Endothelial cell of umbilical vein (primary cell): ENCODE results near the gene CALML6. TPM values are rescaled to one million over a fixed set of nuclear protein-coding genes. Genes with fewer than 3 reads are reported as not detected.

Experiments
- BruUV-seq: library from RNA; stranded (reverse); fragments of 400-500 nt; replicated peaks from 2 replicates; lab custom pipeline; 2021; lab: Mats Ljungman, UMichigan
- CTCF ChIA-PET: fragments of 300-600, 350-600 bp; sonication (Branson Sonifier 250); formaldehyde crosslinking; loops from one replicate; lab custom pipeline; 2021; ENCODE audit warnings: antibody characterized with exemption, inconsistent platforms; lab: Charles Lee
- POLR2A ChIA-PET: fragments of 300-600, 350-600 bp; sonication (Branson Sonifier 250); formaldehyde crosslinking; loops from one replicate; lab custom pipeline; 2021; ENCODE audit warnings: antibody characterized with exemption, inconsistent platforms; lab: Charles Lee
- DNase-seq: peaks from one replicate; pipeline ENCODE4 v3.0.0-alpha.2; 2011; ENCODE audit warnings: low read depth, low spot score
- FAIRE-seq: peaks from 2 replicates; lab custom pipeline; 2011; peaks lifted over from hg19 to GRCh38; lab: Jason Lieb, UNC
- H2AFZ ChIP-seq: 2 replicates; pipeline ENCODE4 v1.6.0; 2012; ENCODE audit warnings: low read depth, low read length, control low read depth, inconsistent platforms
- H3K27ac ChIP-seq: 2 replicates; pipeline ENCODE4 v1.5.1; 2011; ENCODE audit warnings: low read depth, mild to moderate bottlenecking, control low read depth, low read length, moderate library complexity; ENCODE audit not compliant: insufficient read depth
- H3K27me3 ChIP-seq, 2 experiments: 2 replicates each; pipeline versions ENCODE4 v1.6.0 to v1.6.1; 2011; ENCODE audit warnings: low read length in 2 of 2, mixed read lengths in 1 of 2; ENCODE audit not compliant: control insufficient read depth in 2 of 2, insufficient read depth in 2 of 2
- H3K36me3 ChIP-seq, 2 experiments: 2 replicates in 1 of 2; 3 replicates in 1 of 2; pipeline ENCODE4 v1.5.1; 2011; ENCODE audit warnings: low read length in 2 of 2, mild to moderate bottlenecking in 1 of 2, moderate library complexity in 1 of 2; ENCODE audit not compliant: control insufficient read depth in 2 of 2, insufficient read depth in 2 of 2; ENCODE audit errors: extremely low read depth in 1 of 2
- H3K4me1 ChIP-seq: 3 replicates; pipeline ENCODE4 v1.5.1; 2011; ENCODE audit warnings: mild to moderate bottlenecking, low read length; ENCODE audit not compliant: control insufficient read depth, insufficient read depth; ENCODE audit errors: extremely low read depth
- H3K4me2 ChIP-seq: 2 replicates; pipeline ENCODE4 v1.6.1; 2011; ENCODE audit warnings: low read length, control low read depth, mixed read lengths; ENCODE audit not compliant: insufficient read depth
- H3K4me3 ChIP-seq, 3 experiments: fragments of 200-600 bp in 1 of 3; sonication (generic), shearing (Covaris generic) in 1 of 3; replicated peaks in 1 of 3; 2 replicates each; pipeline ENCODE4 v1.5.1; 2011 to 2016; ENCODE audit warnings: control low read depth in 3 of 3, low read length in 3 of 3, mild to moderate bottlenecking in 2 of 3, inconsistent platforms in 1 of 3, low read depth in 1 of 3, moderate library complexity in 1 of 3; ENCODE audit not compliant: insufficient read depth in 1 of 3
- H3K79me2 ChIP-seq: 2 replicates; pipeline ENCODE4 v1.6.0; 2012; ENCODE audit warnings: low read length, inconsistent platforms; ENCODE audit not compliant: control insufficient read depth, insufficient read depth
- H3K9ac ChIP-seq: replicated peaks from 2 replicates; pipeline ENCODE3; 2011; ENCODE audit warnings: low read length, control low read depth; ENCODE audit not compliant: insufficient read depth; ENCODE audit errors: extremely low read depth
- H3K9me1 ChIP-seq: replicated peaks from 3 replicates; pipeline ENCODE4 v1.6.0; 2011; ENCODE audit warnings: mild to moderate bottlenecking, low read length; ENCODE audit not compliant: control insufficient read depth, insufficient read depth; ENCODE audit errors: extremely low read depth
- H3K9me3 ChIP-seq: replicated peaks from 2 replicates; pipeline ENCODE4 v1.5.1; 2012; ENCODE audit warnings: low read length, inconsistent platforms; ENCODE audit not compliant: control insufficient read depth, insufficient read depth
- H4K20me1 ChIP-seq: replicated peaks from 2 replicates; pipeline ENCODE3; 2011; ENCODE audit warnings: mild to moderate bottlenecking, low read length; ENCODE audit not compliant: control insufficient read depth, insufficient read depth; ENCODE audit errors: extremely low read depth
- EZH2 ChIP-seq: IDR thresholded peaks from 2 replicates; pipeline ENCODE4 v1.6.1; 2012; ENCODE audit warnings: borderline replicate concordance, low read depth, mild to moderate bottlenecking, moderate library complexity, low read length, inconsistent platforms; ENCODE audit not compliant: severe bottlenecking
- FOS ChIP-seq: IDR thresholded peaks from 2 replicates; pipeline ENCODE4 v1.6.1; 2011; ENCODE audit warnings: mild to moderate bottlenecking, low read length, moderate library complexity, borderline replicate concordance; ENCODE audit not compliant: insufficient read depth
- GATA2 ChIP-seq: IDR thresholded peaks from 2 replicates; pipeline ENCODE4 v1.7.0; 2011; ENCODE audit warnings: low read depth, mild to moderate bottlenecking, moderate library complexity, mixed read lengths, low read length; ENCODE audit not compliant: insufficient read length, insufficient read depth
- JUN ChIP-seq: IDR thresholded peaks from 2 replicates; pipeline ENCODE4 v1.6.1; 2011; ENCODE audit warnings: borderline replicate concordance, low read depth; ENCODE audit not compliant: insufficient read length, insufficient read depth
- MYC ChIP-seq: IDR thresholded peaks from one replicate; pipeline ENCODE4 v1.6.1; 2011; ENCODE audit warnings: mild to moderate bottlenecking, low read depth, low read length
- POLR2A ChIP-seq: IDR thresholded peaks from 2 replicates; pipeline ENCODE4 v1.6.1; 2012; ENCODE audit warnings: low read depth, mild to moderate bottlenecking, control low read depth, low read length
- POLR2AphosphoS5 ChIP-seq: IDR thresholded peaks from 2 replicates; pipeline ENCODE4 v1.6.1; 2012; ENCODE audit warnings: low read depth, mild to moderate bottlenecking, control low read depth, low read length, moderate library complexity; ENCODE audit not compliant: insufficient read depth
- dilution Hi-C: fragments of 300-500 bp; cut with MboI; formaldehyde crosslinking; loops from one replicate; pipeline ENCODE4 v1.15.0; 2019; ENCODE audit warnings: low sequenced_read_pairs; ENCODE audit not compliant: extremely low pct_ligation_motif_present
- intact Hi-C: fragments of 100-400 bp; cut with micrococcal nuclease; formaldehyde crosslinking; loops from one replicate; pipeline ENCODE4 v1.10.0; 2022
- polyA plus RNA-seq, 4 experiments: library from polyadenylated mRNA; depleted of rRNA in 3 of 4; stranded (reverse) in 3 of 4; unstranded in 1 of 4; fragments of >200 nt; gene quantifications; 2 replicates each; pipeline versions ENCODE4 v1.2.1 to v1.2.3, GENCODE V29; 2011 to 2012; ENCODE audit warnings: missing spikeins in 1 of 4
- total RNA-seq: library from RNA; stranded (reverse); gene quantifications from 2 replicates; pipeline ENCODE4 v1.2.3, GENCODE V29; 2021
- TF ChIP-seq, protein P1 (sequence below), 2 donors: IDR thresholded peaks; 1 replicate in 1 of 2; 2 replicates in 1 of 2; pipeline ENCODE4 v1.5.1; 2011; ENCODE audit warnings: low read length in 2 of 2, mild to moderate bottlenecking in 2 of 2, moderate library complexity in 2 of 2, control low read depth in 1 of 2, inconsistent platforms in 1 of 2, low read depth in 1 of 2; ENCODE audit not compliant: insufficient read depth in 1 of 2; ENCODE audit errors: extremely low read depth in 1 of 2
- TF ChIP-seq, protein P2 (sequence below): IDR thresholded peaks from 2 replicates; pipeline ENCODE4 v1.6.1; 2011; ENCODE audit not compliant: insufficient read depth, insufficient read length

Gene CALML6
- total and polyA plus RNA-seq, 2 donors (not counting 3 experiments of a cell fraction or from before 2014, with no cell fraction given): 0.36 to 0.44 TPM

DNA sequence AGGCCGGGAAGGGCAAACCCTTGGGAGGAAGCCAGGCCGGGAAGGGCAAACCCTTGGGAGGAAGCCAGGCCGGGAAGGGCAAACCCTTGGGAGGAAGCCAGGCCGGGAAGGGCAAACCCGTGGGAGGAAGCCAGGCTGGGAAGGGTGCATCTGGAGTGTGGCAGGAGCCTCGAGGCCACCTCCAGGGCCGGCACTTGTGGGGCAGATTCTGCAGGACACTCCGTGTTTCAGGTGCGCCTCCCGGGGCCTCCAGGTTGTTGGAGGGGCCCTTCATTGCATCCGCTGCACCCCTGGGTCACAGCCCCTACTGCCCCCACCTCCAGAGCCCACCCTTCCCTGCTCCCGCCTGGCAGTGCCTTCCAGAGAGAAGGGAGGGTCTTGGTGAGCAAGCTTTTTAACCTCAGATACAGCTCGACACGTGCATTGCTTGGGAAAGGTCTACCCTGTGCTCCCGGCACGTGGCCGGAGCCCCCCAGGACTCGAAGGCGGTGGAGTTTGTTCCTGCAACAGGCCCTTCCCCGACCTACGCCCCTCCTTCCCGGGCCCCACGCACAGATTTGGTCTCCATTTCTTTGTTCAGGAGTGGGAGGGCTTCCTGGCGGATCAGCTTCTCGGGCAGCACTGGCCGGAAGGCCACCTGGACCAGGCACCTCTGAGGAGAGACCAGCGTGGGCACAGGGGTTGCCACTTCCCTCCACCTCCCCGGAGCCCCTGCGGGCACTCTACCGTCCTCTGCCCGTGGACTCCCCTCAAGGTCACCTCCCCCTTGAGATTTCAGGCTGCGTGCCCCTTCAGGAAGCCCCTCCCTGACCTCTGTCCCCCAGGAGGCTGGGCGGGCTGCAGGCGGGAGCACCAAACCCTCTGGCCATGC, 13.4 kb downstream of the CALML6 start:
- no peaks in the 10 kb centered on the region for H3K79me2 ChIP-seq
- no peak overlapping the region for H2AFZ ChIP-seq
- H3K36me3 ChIP-seq: no peaks in the 10 kb centered on the region
- BruUV-seq: no TSS peak
- no peak overlapping the region for H3K27ac ChIP-seq
- no peaks in the 10 kb centered on the region for H3K9me3 ChIP-seq
- H3K4me3 ChIP-seq: no peak overlapping the region
- FAIRE-seq: no peak
- H4K20me1 ChIP-seq: no peaks in the 10 kb centered on the region
- H3K9me1 ChIP-seq: no peaks in the 10 kb centered on the region
- dilution Hi-C loops (no loop called here), intact Hi-C loops (no loop called here)
- DNase-seq: no peak
- H3K4me2 ChIP-seq: no peak overlapping the region
- TF ChIP-seq, protein P1, sequence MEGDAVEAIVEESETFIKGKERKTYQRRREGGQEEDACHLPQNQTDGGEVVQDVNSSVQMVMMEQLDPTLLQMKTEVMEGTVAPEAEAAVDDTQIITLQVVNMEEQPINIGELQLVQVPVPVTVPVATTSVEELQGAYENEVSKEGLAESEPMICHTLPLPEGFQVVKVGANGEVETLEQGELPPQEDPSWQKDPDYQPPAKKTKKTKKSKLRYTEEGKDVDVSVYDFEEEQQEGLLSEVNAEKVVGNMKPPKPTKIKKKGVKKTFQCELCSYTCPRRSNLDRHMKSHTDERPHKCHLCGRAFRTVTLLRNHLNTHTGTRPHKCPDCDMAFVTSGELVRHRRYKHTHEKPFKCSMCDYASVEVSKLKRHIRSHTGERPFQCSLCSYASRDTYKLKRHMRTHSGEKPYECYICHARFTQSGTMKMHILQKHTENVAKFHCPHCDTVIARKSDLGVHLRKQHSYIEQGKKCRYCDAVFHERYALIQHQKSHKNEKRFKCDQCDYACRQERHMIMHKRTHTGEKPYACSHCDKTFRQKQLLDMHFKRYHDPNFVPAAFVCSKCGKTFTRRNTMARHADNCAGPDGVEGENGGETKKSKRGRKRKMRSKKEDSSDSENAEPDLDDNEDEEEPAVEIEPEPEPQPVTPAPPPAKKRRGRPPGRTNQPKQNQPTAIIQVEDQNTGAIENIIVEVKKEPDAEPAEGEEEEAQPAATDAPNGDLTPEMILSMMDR (IDR thresholded peaks at IDR 0.05; ENCODE audit: extremely low read depth in 1 of 2, insufficient read depth in 1 of 2, low read depth in 1 of 2, low read length in 2 of 2): no peak
- TF ChIP-seq MYC (no peak), JUN (no peak), FOS (no peak), POLR2AphosphoS5 (no peak), GATA2 (no peak), EZH2 (no peak), POLR2A (no peak)
- TF ChIP-seq, protein P2, sequence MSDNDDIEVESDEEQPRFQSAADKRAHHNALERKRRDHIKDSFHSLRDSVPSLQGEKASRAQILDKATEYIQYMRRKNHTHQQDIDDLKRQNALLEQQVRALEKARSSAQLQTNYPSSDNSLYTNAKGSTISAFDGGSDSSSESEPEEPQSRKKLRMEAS: no peak
- ChIA-PET POLR2A (no interaction called here), CTCF (interaction anchor here (1.5 kb wide), 1 partner anchor 246 kb away, joined by 3 read pairs; no protein-coding TSS in a partner anchor)
- no peaks in the 10 kb centered on the region for H3K4me1 ChIP-seq
- H3K27me3 ChIP-seq: no peaks in the 10 kb centered on the region
- H3K9ac ChIP-seq: no peak overlapping the region
